Mesendoderm (in vitro differentiated cells): Measurements from ENCODE around the gene POLR3H.

Source experiments
- DNase-seq: peaks from one replicate; pipeline ENCODE4 v3.0.0; 2013
- H2AK5ac ChIP-seq: 2 replicates; pipeline ENCODE4 v1.6.1; 2013; ENCODE audit warnings: low read length, inconsistent platforms
- H2BK120ac ChIP-seq: 2 replicates; pipeline ENCODE4 v1.6.1; 2013; ENCODE audit warnings: low read depth, mild to moderate bottlenecking, low read length, moderate library complexity, mixed read lengths
- H2BK15ac ChIP-seq: replicated peaks from 2 replicates; pipeline ENCODE4 v1.6.1; 2013; ENCODE audit warnings: low read depth, mild to moderate bottlenecking, moderate library complexity
- H2BK5ac ChIP-seq: 2 replicates; pipeline ENCODE4 v1.6.1; 2013; ENCODE audit warnings: low read length, inconsistent platforms
- H3K18ac ChIP-seq: 2 replicates; pipeline ENCODE4 v1.6.1; 2013; ENCODE audit warnings: mild to moderate bottlenecking, low read length, mixed read lengths
- H3K23ac ChIP-seq: one replicate; pipeline ENCODE4 v1.6.1; 2013; ENCODE audit warnings: low read length
- H3K27ac ChIP-seq: 2 replicates; pipeline ENCODE4 v1.5.1; 2013; ENCODE audit warnings: low read depth, mild to moderate bottlenecking, inconsistent platforms, low read length, moderate library complexity
- H3K27me3 ChIP-seq: 2 replicates; pipeline ENCODE4 v1.6.1; 2013; ENCODE audit warnings: low read length, control low read depth, mild to moderate bottlenecking, inconsistent platforms; ENCODE audit not compliant: insufficient read depth, poor library complexity
- H3K36me3 ChIP-seq: 2 replicates; pipeline ENCODE4 v1.6.1; 2013; ENCODE audit warnings: low read length, inconsistent platforms; ENCODE audit not compliant: control insufficient read depth, insufficient read depth
- H3K4ac ChIP-seq: one replicate; pipeline ENCODE4 v1.6.1; 2013; ENCODE audit warnings: low read depth, mild to moderate bottlenecking, low read length, moderate library complexity
- H3K4me1 ChIP-seq: 2 replicates; pipeline ENCODE4 v1.6.1; 2013; ENCODE audit warnings: low read depth, low read length, inconsistent platforms; ENCODE audit not compliant: control insufficient read depth
- H3K4me2 ChIP-seq: 2 replicates; pipeline ENCODE4 v1.6.1; 2013; ENCODE audit warnings: low read length
- H3K4me3 ChIP-seq: 2 replicates; pipeline ENCODE4 v1.5.1; 2013; ENCODE audit warnings: mild to moderate bottlenecking, low read length
- H3K56ac ChIP-seq: one replicate; pipeline ENCODE4 v1.6.1; 2013; ENCODE audit warnings: low read length
- H3K79me1 ChIP-seq: 2 replicates; pipeline ENCODE4 v1.6.1; 2013; ENCODE audit warnings: low read length, inconsistent platforms
- H3K79me2 ChIP-seq: 2 replicates; pipeline ENCODE4 v1.6.1; 2013; ENCODE audit warnings: mild to moderate bottlenecking, low read length; ENCODE audit not compliant: control insufficient read depth, insufficient read depth
- H3K9ac ChIP-seq: 2 replicates; pipeline ENCODE4 v1.6.1; 2013; ENCODE audit warnings: low read length, inconsistent platforms
- H4K5ac ChIP-seq: one replicate; pipeline ENCODE4 v1.6.1; 2013; ENCODE audit warnings: low read length
- H4K8ac ChIP-seq: one replicate; pipeline ENCODE4 v1.6.1; 2013; ENCODE audit warnings: low read depth, mild to moderate bottlenecking, control low read depth, low read length, moderate library complexity
- WGBS: extraction: QIAGEN DNeasy Blood & Tissue Kit; methylation state at CpG from one replicate; pipeline ENCODE4 v1.1.7; 2013; ENCODE audit warnings: low lambda C conversion rate, missing lambda C conversion rate; ENCODE audit not compliant: insufficient coverage; ENCODE audit errors: extremely low coverage; 5-methylcytosine and 5-hydroxymethylcytosine counted together

The POLR3H gene

DNA sequence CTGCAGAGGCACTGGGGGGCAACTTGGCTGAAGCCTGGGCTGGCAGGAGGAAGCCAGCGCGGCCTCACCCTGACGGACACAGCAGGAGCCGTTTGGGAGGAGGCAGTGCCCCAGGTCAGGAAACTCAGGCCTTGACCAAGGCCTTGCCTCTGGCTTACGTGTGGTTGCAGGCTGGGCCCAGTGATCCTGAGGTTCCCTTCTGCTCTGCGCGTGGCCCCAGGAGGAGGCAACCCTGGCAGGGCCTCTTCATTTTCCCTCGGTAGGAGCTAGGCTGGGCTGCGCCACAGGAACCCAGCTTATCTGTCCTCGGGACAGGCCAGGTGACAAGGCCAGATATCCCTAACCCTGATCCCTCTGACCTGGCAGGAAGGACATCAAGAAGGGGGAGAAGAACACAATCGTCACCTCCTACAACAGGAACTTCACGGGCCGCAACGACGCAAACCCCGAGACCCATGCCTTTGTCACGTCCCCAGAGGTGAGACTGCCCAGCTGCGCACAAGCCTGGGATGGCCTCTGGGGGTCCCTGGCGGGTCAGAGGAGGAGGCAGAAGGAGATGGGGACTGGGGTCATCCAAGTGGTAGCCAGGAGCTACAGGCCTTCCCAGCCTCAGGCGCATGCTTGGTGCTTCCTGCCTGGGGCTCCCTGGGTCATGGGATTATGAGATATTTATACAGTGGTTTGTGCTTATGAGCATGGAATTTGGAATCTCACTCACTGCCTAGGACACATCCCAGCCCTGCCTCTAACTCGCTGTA is 20.6 kb downstream of the POLR3H start:
- H3K4me2 ChIP-seq, result no peak overlapping the region
- no peak overlapping the region for H2AK5ac ChIP-seq

GRCh38 chr22:41522813-41523212 is 21.5 kb downstream of the POLR3H start:
- no peak for DNase-seq
- Histone ChIP-seq H3K79me1 (no peaks in the 10 kb centered on the region), H4K8ac (no peak overlapping the region), H3K27ac (no peak overlapping the region), H4K5ac (no peak overlapping the region), H3K23ac (no peak overlapping the region), H3K27me3 (no peaks in the 10 kb centered on the region), H3K56ac (no peak overlapping the region), H2BK5ac (no peak overlapping the region), H3K4me2 (no peak overlapping the region), H3K4me3 (no peak overlapping the region), H2AK5ac (no peak overlapping the region), H2BK120ac (no peak overlapping the region), H3K18ac (no peak overlapping the region), H3K4ac (no peak overlapping the region), H2BK15ac (no peak overlapping the region), H3K79me2 (no peaks in the 10 kb centered on the region), H3K9ac (no peak overlapping the region), H3K4me1 (no peaks in the 10 kb centered on the region), H3K36me3 (peaks cover 4% of the 10 kb centered on the region)
- WGBS, result no CpG with 5 or more reads among the region's 9 CpGs

More for the DNA sequence above, 20.6 kb downstream of the POLR3H start:
- Histone ChIP-seq H3K56ac (no peak overlapping the region), H3K79me1 (no peaks in the 10 kb centered on the region), H3K27ac (no peak overlapping the region), H2BK5ac (no peak overlapping the region), H3K9ac (no peak overlapping the region), H2BK15ac (no peak overlapping the region), H3K4me3 (no peak overlapping the region), H3K36me3 (peaks cover 6% of the 10 kb centered on the region), H4K5ac (no peak overlapping the region), H3K27me3 (no peaks in the 10 kb centered on the region), H3K23ac (no peak overlapping the region), H3K18ac (no peak overlapping the region), H4K8ac (no peak overlapping the region), H2BK120ac (no peak overlapping the region), H3K4ac (no peak overlapping the region), H3K4me1 (no peaks in the 10 kb centered on the region), H3K79me2 (no peaks in the 10 kb centered on the region)
- DNase-seq, result peak; percentile 36
- WGBS, result no CpG with 5 or more reads among the region's 21 CpGs

DNA sequence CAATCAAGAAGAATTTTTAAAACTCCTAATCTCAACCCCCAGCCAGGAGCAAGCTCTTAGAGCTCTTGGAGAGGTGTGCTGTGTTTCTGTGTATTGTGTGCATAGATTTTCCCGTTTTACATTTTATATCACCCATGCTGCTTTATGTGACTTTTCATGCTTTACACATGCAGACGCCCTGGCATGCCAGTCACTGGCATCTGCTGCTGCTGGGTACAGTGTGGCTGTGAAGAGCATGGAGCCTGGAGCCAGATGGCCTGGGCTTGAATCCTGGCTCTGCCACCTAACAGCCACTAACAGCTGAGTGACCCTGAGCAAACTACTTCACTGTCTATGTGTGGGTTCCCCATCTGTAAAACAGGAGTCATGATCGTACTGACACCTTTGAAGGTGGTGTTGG is 23.1 kb downstream of the POLR3H start:
- H3K36me3 ChIP-seq, result peaks cover 2% of the 10 kb centered on the region
- H3K4me3 ChIP-seq, result no peak overlapping the region
- H3K79me1 ChIP-seq, result no peaks in the 10 kb centered on the region

GRCh38 chr22:41518048-41518347 is 26.3 kb downstream of the POLR3H start:
- H2BK5ac ChIP-seq, result no peak overlapping the region
- no peaks in the 10 kb centered on the region for H3K79me1 ChIP-seq
- H3K4me3 ChIP-seq, result no peak overlapping the region
- H3K27ac ChIP-seq, result no peak overlapping the region
- no peak overlapping the region for H2AK5ac ChIP-seq
- no peak overlapping the region for H3K23ac ChIP-seq
- no peak overlapping the region for H3K18ac ChIP-seq
- no peaks in the 10 kb centered on the region for H3K27me3 ChIP-seq
- no peak overlapping the region for H3K4me2 ChIP-seq
- no peak overlapping the region for H2BK120ac ChIP-seq
- no peak for DNase-seq
- no peak overlapping the region for H4K8ac ChIP-seq
- H3K4ac ChIP-seq, result no peak overlapping the region
- WGBS, result no CpG with 5 or more reads among the region's 7 CpGs
- H3K56ac ChIP-seq, result no peak overlapping the region
- H2BK15ac ChIP-seq, result no peak overlapping the region
- no peak overlapping the region for H4K5ac ChIP-seq
- peaks cover 6% of the 10 kb centered on the region for H3K4me1 ChIP-seq
- H3K79me2 ChIP-seq, result no peaks in the 10 kb centered on the region
- H3K9ac ChIP-seq, result no peak overlapping the region
- H3K36me3 ChIP-seq, result peaks cover 1% of the 10 kb centered on the region

More for the DNA sequence above, 23.1 kb downstream of the POLR3H start:
- Histone ChIP-seq H3K27me3 (no peaks in the 10 kb centered on the region), H3K79me2 (no peaks in the 10 kb centered on the region), H2BK5ac (no peak overlapping the region), H3K56ac (no peak overlapping the region), H2AK5ac (no peak overlapping the region), H3K18ac (no peak overlapping the region), H3K23ac (no peak overlapping the region), H2BK15ac (no peak overlapping the region), H3K4me2 (no peak overlapping the region), H3K27ac (no peak overlapping the region), H4K8ac (no peak overlapping the region), H3K4ac (no peak overlapping the region), H3K9ac (no peak overlapping the region), H3K4me1 (no peaks in the 10 kb centered on the region), H4K5ac (no peak overlapping the region), H2BK120ac (no peak overlapping the region)
- DNase-seq, result no peak
- no CpG with 5 or more reads among the region's 3 CpGs for WGBS

DNA sequence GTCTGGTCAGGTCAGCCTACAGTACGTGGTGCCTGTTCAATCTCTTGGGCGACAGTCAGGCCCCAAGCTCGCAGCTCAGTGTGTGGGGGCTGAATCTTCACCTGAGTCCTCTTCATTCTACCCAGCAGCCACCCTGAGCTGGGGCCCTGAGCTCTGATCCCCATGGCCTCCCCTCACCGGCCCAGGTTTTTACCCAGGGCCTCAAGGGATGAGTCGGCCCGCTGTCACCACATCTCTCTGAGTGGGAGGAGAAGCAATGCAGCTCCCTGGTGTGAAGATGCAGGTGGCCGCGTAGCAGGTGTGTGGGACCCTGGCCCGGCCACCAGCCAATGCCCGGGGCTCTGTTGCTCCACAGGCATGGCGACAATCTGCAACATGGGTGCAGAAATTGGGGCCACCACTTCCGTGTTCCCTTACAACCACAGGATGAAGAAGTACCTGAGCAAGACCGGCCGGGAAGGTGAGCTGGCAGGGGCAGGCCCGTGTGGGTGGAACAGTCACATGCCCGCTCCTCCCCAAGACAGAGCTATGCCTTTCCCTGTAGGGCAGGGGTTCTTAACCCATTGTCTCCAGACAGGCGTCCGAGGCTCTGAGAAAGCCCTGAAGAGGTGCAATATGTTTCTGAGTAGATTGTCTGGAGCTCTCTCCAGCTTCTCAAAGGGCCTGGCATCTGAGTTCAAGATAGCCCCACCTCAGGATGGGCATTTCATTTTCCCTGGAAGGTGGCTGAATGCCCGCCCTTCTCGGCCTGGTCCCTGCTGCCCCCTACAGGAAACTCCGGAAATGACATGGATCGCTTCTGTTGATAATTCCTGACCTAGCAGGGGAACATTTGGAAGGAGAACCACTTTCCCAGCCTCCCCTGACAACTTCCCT is 26.9 kb downstream of the POLR3H start:
- Histone ChIP-seq H3K9ac (no peak overlapping the region), H3K23ac (no peak overlapping the region)

More for the DNA sequence above, 26.9 kb downstream of the POLR3H start:
- DNase-seq, result peak; percentile 65
- Histone ChIP-seq H2BK120ac (no peak overlapping the region), H3K4me3 (no peak overlapping the region), H2BK15ac (no peak overlapping the region), H3K4ac (no peak overlapping the region), H4K5ac (no peak overlapping the region), H3K4me1 (peaks cover 10% of the 10 kb centered on the region), H3K18ac (no peak overlapping the region), H3K4me2 (no peak overlapping the region), H3K27ac (no peak overlapping the region), H3K27me3 (no peaks in the 10 kb centered on the region), H2BK5ac (no peak overlapping the region), H3K79me1 (no peaks in the 10 kb centered on the region), H4K8ac (no peak overlapping the region), H2AK5ac (no peak overlapping the region), H3K36me3 (peaks cover 1% of the 10 kb centered on the region), H3K56ac (no peak overlapping the region), H3K79me2 (no peaks in the 10 kb centered on the region)
- no CpG with 5 or more reads among the region's 22 CpGs for WGBS
